ENCODE results near the gene SKIC8. TPM values are rescaled to one million over a fixed set of nuclear protein-coding genes. Genes with fewer than 3 reads are reported as not detected.
A peak's percentile ranks its signal among the peaks of the same experiment; 100 is the strongest.

The SKIC8 gene
- total and polyA plus RNA-seq, 8 donors = 22.2 to 119 (median 53.9) TPM

- WGBS, 5 donors = 72 to 84% (median 80%) methylated on average over 7 of the region's 7 CpGs
- intact Hi-C loops (cut with DNase I; ENCODE audit: low total_unique reads) = no loop called here
- Histone ChIP-seq H3K36me3 (no peaks in the 10 kb centered on the region), H3K4me3 (no peak overlapping the region), H3K27ac (no peak overlapping the region), H3K4me1 (peaks cover 0 to 5% (median 0%) of the 10 kb centered on the region in 4 donors), H3K27me3 (no peaks in the 10 kb centered on the region), H3K9me3 (no peaks in the 10 kb centered on the region)
- TF ChIP-seq POLR2A (IDR thresholded peaks at IDR 0.05) (no peak), EP300 (IDR thresholded peaks at IDR 0.05) (no peak), CTCF (IDR thresholded peaks at IDR 0.05) (no peak), POLR2AphosphoS5 (IDR thresholded peaks at IDR 0.05) (no peak)
- DNase-seq = no peak
These were observed 24.3 kb upstream of the SKIC8 start for GRCh38 chr15:78323693-78324092.

DNA sequence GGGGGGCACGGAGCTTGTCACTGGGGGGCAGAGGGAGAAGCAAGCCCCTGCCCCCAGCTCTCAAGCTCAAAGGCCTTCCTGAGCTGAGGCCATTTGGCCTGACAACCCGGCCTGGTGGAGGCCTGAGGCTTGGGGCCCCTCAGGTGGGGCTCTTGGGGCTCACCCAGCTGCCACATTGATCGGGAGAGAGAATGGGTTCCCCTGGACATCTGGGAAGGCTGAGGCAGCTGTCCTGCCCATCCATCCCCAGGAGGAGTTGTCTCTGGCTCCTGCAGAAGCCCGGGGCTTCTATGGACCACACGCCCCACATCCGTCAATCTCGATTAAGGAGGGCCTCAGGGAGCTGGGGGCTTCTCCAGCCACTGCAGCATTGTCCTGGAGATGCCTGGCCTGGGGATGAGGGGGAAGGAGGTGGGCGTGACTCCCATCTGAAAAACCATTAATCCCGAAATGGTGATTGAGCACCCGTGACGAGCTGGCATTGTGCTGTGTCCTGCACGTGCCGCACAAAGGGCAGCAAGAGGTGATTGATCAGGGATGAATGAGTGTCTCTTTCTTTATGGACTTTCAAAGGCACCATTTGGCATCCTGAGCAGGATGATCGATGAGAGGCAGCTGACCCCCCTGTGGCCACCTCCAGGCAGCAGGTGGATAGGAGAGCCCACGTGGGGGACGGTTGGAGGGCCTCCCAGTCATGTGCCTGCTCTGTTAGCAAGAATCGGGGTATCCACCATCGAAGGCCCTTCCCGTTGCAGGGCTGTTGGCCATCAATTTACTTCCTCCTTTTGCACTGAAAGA lies 23.5 kb upstream of the SKIC8 start:
- Histone ChIP-seq H3K9me3 (no peaks in the 10 kb centered on the region), H3K27ac (no peak overlapping the region), H3K4me3 (no peak overlapping the region), H3K36me3 (no peaks in the 10 kb centered on the region), H3K4me1 (peaks cover 0 to 5% (median 0%) of the 10 kb centered on the region in 4 donors), H3K27me3 (no peaks in the 10 kb centered on the region)
- TF ChIP-seq POLR2AphosphoS5 (IDR thresholded peaks at IDR 0.05) = no peak
- no peak for TF ChIP-seq CTCF (IDR thresholded peaks at IDR 0.05)
- no peak for TF ChIP-seq EP300 (IDR thresholded peaks at IDR 0.05)
- TF ChIP-seq POLR2A (IDR thresholded peaks at IDR 0.05) = no peak
- WGBS, 5 donors = 75 to 82% (median 79%) methylated on average over 17 to 19 of the region's 19 CpGs
- intact Hi-C loops (cut with DNase I; ENCODE audit: low total_unique reads) = no loop called here
- DNase-seq = no peak

DNA sequence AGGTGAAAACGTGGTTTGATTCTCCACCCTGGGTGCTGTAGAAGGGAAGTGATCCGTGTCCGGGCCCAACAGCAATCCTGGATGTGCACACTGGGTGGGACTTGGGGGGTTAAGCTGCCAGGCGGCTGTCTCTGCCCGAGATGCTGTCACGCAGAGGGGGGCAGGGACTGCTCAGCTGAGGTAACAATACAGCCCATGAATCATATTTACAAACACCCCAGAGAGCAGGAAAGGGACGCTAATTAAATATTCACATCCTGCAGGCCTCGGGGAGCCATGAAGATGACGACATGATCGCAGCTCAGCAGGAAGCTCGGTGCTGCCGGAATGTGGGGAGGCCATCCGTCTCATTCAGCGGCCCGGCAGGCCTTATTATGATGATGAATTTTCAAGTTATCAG lies 22.8 kb upstream of the SKIC8 start:
- H3K4me1 ChIP-seq = peaks cover 0 to 5% (median 0%) of the 10 kb centered on the region in 4 donors
- H3K36me3 ChIP-seq = no peaks in the 10 kb centered on the region
- peak in 1 of 2 donors; percentile 80 for DNase-seq
- WGBS, 5 donors = 51 to 72% (median 61%) methylated on average over 14 to 15 of the region's 15 CpGs
- no peak overlapping the region for H3K27ac ChIP-seq
- H3K9me3 ChIP-seq = no peaks in the 10 kb centered on the region
- H3K4me3 ChIP-seq = no peak overlapping the region
- TF ChIP-seq CTCF (IDR thresholded peaks at IDR 0.05) = no peak
- H3K27me3 ChIP-seq = no peaks in the 10 kb centered on the region
- intact Hi-C loops (cut with DNase I; ENCODE audit: low total_unique reads) = no loop called here

- Histone ChIP-seq H3K9me3 (no peaks in the 10 kb centered on the region), H3K4me3 (no peak overlapping the region), H3K36me3 (no peaks in the 10 kb centered on the region), H3K27ac (no peak overlapping the region), H3K27me3 (no peaks in the 10 kb centered on the region), H3K4me1 (peaks cover 0 to 5% (median 2%) of the 10 kb centered on the region in 4 donors)
- intact Hi-C loops (cut with DNase I; ENCODE audit: low total_unique reads) = no loop called here
- no peak for DNase-seq
- 71 to 82% (median 77%) methylated on average over 4 of the region's 4 CpGs for WGBS, 5 donors
- no peak for TF ChIP-seq POLR2AphosphoS5 (IDR thresholded peaks at IDR 0.05)
- TF ChIP-seq EP300 (IDR thresholded peaks at IDR 0.05) = no peak
- no peak for TF ChIP-seq CTCF (IDR thresholded peaks at IDR 0.05)
- TF ChIP-seq POLR2A (IDR thresholded peaks at IDR 0.05) = no peak
These were observed 22.4 kb upstream of the SKIC8 start for GRCh38 chr15:78321786-78322185.

Data from stomach (tissue), 9 donors.